Heart left ventricle (tissue), 13 donors: Measurements from ENCODE around the gene FBXO34.

Experiments used
- POLR2A ChIP-seq, 2 donors: fragments of 450-650 bp; IDR thresholded peaks; one replicate each; pipeline ENCODE4 v1.6.1; 2017; ENCODE audit warnings: antibody characterized with exemption in 2 of 2, mild to moderate bottlenecking in 2 of 2, moderate library complexity in 2 of 2
- TF ChIP-seq, protein P1 (sequence below), 12 donors: fragments of 200-600 bp; sonication (generic) in 4 of 12; IDR thresholded peaks; one replicate each; pipeline versions ENCODE4 v1.5.0 to v1.8.0; 2018 to 2022; ENCODE audit warnings: antibody characterized with exemption in 12 of 12, mild to moderate bottlenecking in 5 of 12
- donor health status: ischemic (EF 13 %, LVEDD 7.1; RV severe dilation, severe dysfunction).
- donor health status: DM: no; HTN: yes; CAD: no.
- donor health status: DM: no; HTN: no; CAD: no.
- donor health status: ischemic (EF 25% LVEDD 6.9; RV normal size, moderate dysfunction).
- donor health status: ischemic (EF 25% LVEDD 5.7; RV mildly dilated, moderate dysfunction).
- donor health status: ischemic (EF 35%, LVEDD 5.7; RV mildly dilated, moderate dysfunction).
- donor health status: nonischemic (EF 11% LVEDD 7.7; RV severe dilation, severe dysfunction).
- donor health status: DM: yes; HTN: yes; CAD: no.
- donor health status: PGD.
- donor health status: ischemic (EF 29% LVEDD 5.4; RV normal size, mild dysfunction).
- donor health status: nonischemic (EF 23%, LVEDD 6.1; RV moderate dilation, normal function).

DNA sequence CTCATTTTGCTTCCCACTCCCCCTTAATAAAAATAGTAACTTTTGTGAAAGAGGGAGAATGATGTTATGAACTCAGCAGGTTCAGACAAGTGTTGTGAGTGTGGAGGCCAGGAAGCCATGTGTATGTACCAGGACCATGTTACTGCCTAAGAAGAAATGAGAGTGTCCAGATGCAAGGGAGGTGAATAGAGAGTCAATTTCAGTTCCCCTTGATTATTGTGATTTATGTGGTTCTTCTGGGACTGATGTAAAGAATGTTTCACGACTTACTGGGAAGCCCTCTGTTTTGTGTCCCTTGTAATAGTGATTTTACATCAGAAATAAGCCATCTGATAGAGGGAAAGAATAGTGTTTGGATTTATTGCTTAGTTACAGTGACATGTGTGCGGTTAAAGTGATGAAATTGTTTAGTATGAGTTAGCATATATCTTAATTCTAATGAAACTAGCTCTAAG is 32.5 kb downstream of the FBXO34 start:
- TF ChIP-seq, protein P1, sequence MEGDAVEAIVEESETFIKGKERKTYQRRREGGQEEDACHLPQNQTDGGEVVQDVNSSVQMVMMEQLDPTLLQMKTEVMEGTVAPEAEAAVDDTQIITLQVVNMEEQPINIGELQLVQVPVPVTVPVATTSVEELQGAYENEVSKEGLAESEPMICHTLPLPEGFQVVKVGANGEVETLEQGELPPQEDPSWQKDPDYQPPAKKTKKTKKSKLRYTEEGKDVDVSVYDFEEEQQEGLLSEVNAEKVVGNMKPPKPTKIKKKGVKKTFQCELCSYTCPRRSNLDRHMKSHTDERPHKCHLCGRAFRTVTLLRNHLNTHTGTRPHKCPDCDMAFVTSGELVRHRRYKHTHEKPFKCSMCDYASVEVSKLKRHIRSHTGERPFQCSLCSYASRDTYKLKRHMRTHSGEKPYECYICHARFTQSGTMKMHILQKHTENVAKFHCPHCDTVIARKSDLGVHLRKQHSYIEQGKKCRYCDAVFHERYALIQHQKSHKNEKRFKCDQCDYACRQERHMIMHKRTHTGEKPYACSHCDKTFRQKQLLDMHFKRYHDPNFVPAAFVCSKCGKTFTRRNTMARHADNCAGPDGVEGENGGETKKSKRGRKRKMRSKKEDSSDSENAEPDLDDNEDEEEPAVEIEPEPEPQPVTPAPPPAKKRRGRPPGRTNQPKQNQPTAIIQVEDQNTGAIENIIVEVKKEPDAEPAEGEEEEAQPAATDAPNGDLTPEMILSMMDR (IDR thresholded peaks at IDR 0.05) = no peak
- TF ChIP-seq POLR2A (IDR thresholded peaks at IDR 0.05) = no peak
